Measurements from ENCODE around the gene CA10. TPM values are rescaled to one million over a fixed set of nuclear protein-coding genes. Genes with fewer than 3 reads are reported as not detected.

Gene CA10
- total RNA-seq, 1 donor from 2014 or later = 10.4 TPM

- Histone ChIP-seq H3K4me3 (ENCODE audit: low read length in 3 of 3) (no peak overlapping the region), H3K27ac (ENCODE audit: low read depth, low read length) (no peak overlapping the region), H3K9me3 (ENCODE audit: control insufficient read depth in 3 of 3, low read length in 3 of 3) (peaks cover 0 to 3% (median 0%) of the 10 kb centered on the region in 3 donors), H3K9ac (ENCODE audit: low read depth in 1 of 3, low read length in 3 of 3) (no peak overlapping the region), H3K36me3 (ENCODE audit: control insufficient read depth in 3 of 3, insufficient read depth in 3 of 3, low read length in 3 of 3) (no peaks in the 10 kb centered on the region), H3K27me3 (ENCODE audit: control insufficient read depth in 3 of 3, insufficient read depth in 3 of 3, low read length in 3 of 3) (no peaks in the 10 kb centered on the region), H3K4me1 (ENCODE audit: control insufficient read depth in 3 of 3, insufficient read depth in 3 of 3, low read length in 3 of 3) (no peaks in the 10 kb centered on the region)
Observed at GRCh38 chr17:51778842-51779241, 379.7 kb downstream of the CA10 start.

- Histone ChIP-seq H3K9me3 (ENCODE audit: control insufficient read depth in 3 of 3, low read length in 3 of 3) (no peaks in the 10 kb centered on the region), H3K9ac (ENCODE audit: low read depth in 1 of 3, low read length in 3 of 3) (no peak overlapping the region), H3K27ac (ENCODE audit: low read depth, low read length) (no peak overlapping the region), H3K36me3 (ENCODE audit: control insufficient read depth in 3 of 3, insufficient read depth in 3 of 3, low read length in 3 of 3) (no peaks in the 10 kb centered on the region), H3K4me3 (ENCODE audit: low read length in 3 of 3) (no peak overlapping the region), H3K4me1 (ENCODE audit: control insufficient read depth in 3 of 3, insufficient read depth in 3 of 3, low read length in 3 of 3) (no peaks in the 10 kb centered on the region), H3K27me3 (ENCODE audit: control insufficient read depth in 3 of 3, insufficient read depth in 3 of 3, low read length in 3 of 3) (peaks cover 2 to 7% (median 3%) of the 10 kb centered on the region in 3 donors)
Observed at GRCh38 chr17:51770027-51770759, 388.3 kb downstream of the CA10 start.

- Histone ChIP-seq H3K4me1 (ENCODE audit: control insufficient read depth in 3 of 3, insufficient read depth in 3 of 3, low read length in 3 of 3) (no peaks in the 10 kb centered on the region), H3K36me3 (ENCODE audit: control insufficient read depth in 3 of 3, insufficient read depth in 3 of 3, low read length in 3 of 3) (no peaks in the 10 kb centered on the region)
Observed at GRCh38 chr17:51769231-51769630, 389.3 kb downstream of the CA10 start.

GRCh38 chr17:51768706-51769105 lies 389.8 kb downstream of the CA10 start:
- no peak overlapping the region for H3K9ac ChIP-seq (ENCODE audit: low read depth in 1 of 3, low read length in 3 of 3)
- no peak overlapping the region for H3K27ac ChIP-seq (ENCODE audit: low read depth, low read length)
- H3K27me3 ChIP-seq (ENCODE audit: control insufficient read depth in 3 of 3, insufficient read depth in 3 of 3, low read length in 3 of 3) = peaks cover 2 to 7% (median 3%) of the 10 kb centered on the region in 3 donors
- H3K9me3 ChIP-seq (ENCODE audit: control insufficient read depth in 3 of 3, low read length in 3 of 3) = no peaks in the 10 kb centered on the region
- no peaks in the 10 kb centered on the region for H3K4me1 ChIP-seq (ENCODE audit: control insufficient read depth in 3 of 3, insufficient read depth in 3 of 3, low read length in 3 of 3)
- no peak overlapping the region for H3K4me3 ChIP-seq (ENCODE audit: low read length in 3 of 3)
- no peaks in the 10 kb centered on the region for H3K36me3 ChIP-seq (ENCODE audit: control insufficient read depth in 3 of 3, insufficient read depth in 3 of 3, low read length in 3 of 3)

More at GRCh38 chr17:51769231-51769630, 389.3 kb downstream of the CA10 start:
- Histone ChIP-seq H3K4me3 (ENCODE audit: low read length in 3 of 3) (no peak overlapping the region), H3K27ac (ENCODE audit: low read depth, low read length) (no peak overlapping the region), H3K9me3 (ENCODE audit: control insufficient read depth in 3 of 3, low read length in 3 of 3) (no peaks in the 10 kb centered on the region), H3K27me3 (ENCODE audit: control insufficient read depth in 3 of 3, insufficient read depth in 3 of 3, low read length in 3 of 3) (peaks cover 2 to 7% (median 3%) of the 10 kb centered on the region in 3 donors), H3K9ac (ENCODE audit: low read depth in 1 of 3, low read length in 3 of 3) (no peak overlapping the region)

- peaks cover 2 to 7% (median 3%) of the 10 kb centered on the region in 3 donors for H3K27me3 ChIP-seq (ENCODE audit: control insufficient read depth in 3 of 3, insufficient read depth in 3 of 3, low read length in 3 of 3)
- H3K4me1 ChIP-seq (ENCODE audit: control insufficient read depth in 3 of 3, insufficient read depth in 3 of 3, low read length in 3 of 3) = no peaks in the 10 kb centered on the region
- no peaks in the 10 kb centered on the region for H3K9me3 ChIP-seq (ENCODE audit: control insufficient read depth in 3 of 3, low read length in 3 of 3)
Observed at GRCh38 chr17:51767287-51767686, 391.2 kb downstream of the CA10 start.

GRCh38 chr17:51765282-51766135 lies 393.0 kb downstream of the CA10 start:
- H3K36me3 ChIP-seq (ENCODE audit: control insufficient read depth in 3 of 3, insufficient read depth in 3 of 3, low read length in 3 of 3) = no peaks in the 10 kb centered on the region
- H3K9ac ChIP-seq (ENCODE audit: low read depth in 1 of 3, low read length in 3 of 3) = no peak overlapping the region
- peaks cover 0 to 7% (median 3%) of the 10 kb centered on the region in 3 donors for H3K27me3 ChIP-seq (ENCODE audit: control insufficient read depth in 3 of 3, insufficient read depth in 3 of 3, low read length in 3 of 3)
- no peak overlapping the region for H3K4me3 ChIP-seq (ENCODE audit: low read length in 3 of 3)
- no peak overlapping the region for H3K27ac ChIP-seq (ENCODE audit: low read depth, low read length)
- H3K4me1 ChIP-seq (ENCODE audit: control insufficient read depth in 3 of 3, insufficient read depth in 3 of 3, low read length in 3 of 3) = no peaks in the 10 kb centered on the region
- H3K9me3 ChIP-seq (ENCODE audit: control insufficient read depth in 3 of 3, low read length in 3 of 3) = no peaks in the 10 kb centered on the region

More at GRCh38 chr17:51767287-51767686, 391.2 kb downstream of the CA10 start:
- Histone ChIP-seq H3K9ac (ENCODE audit: low read depth in 1 of 3, low read length in 3 of 3) (no peak overlapping the region), H3K27ac (ENCODE audit: low read depth, low read length) (no peak overlapping the region), H3K36me3 (ENCODE audit: control insufficient read depth in 3 of 3, insufficient read depth in 3 of 3, low read length in 3 of 3) (no peaks in the 10 kb centered on the region), H3K4me3 (ENCODE audit: low read length in 3 of 3) (no peak overlapping the region)

- Histone ChIP-seq H3K4me3 (ENCODE audit: low read length in 3 of 3) (no peak overlapping the region), H3K9ac (ENCODE audit: low read depth in 1 of 3, low read length in 3 of 3) (no peak overlapping the region), H3K4me1 (ENCODE audit: control insufficient read depth in 3 of 3, insufficient read depth in 3 of 3, low read length in 3 of 3) (no peaks in the 10 kb centered on the region), H3K27ac (ENCODE audit: low read depth, low read length) (no peak overlapping the region), H3K27me3 (ENCODE audit: control insufficient read depth in 3 of 3, insufficient read depth in 3 of 3, low read length in 3 of 3) (peaks cover 0 to 7% (median 3%) of the 10 kb centered on the region in 3 donors), H3K9me3 (ENCODE audit: control insufficient read depth in 3 of 3, low read length in 3 of 3) (no peaks in the 10 kb centered on the region), H3K36me3 (ENCODE audit: control insufficient read depth in 3 of 3, insufficient read depth in 3 of 3, low read length in 3 of 3) (no peaks in the 10 kb centered on the region)
Observed at GRCh38 chr17:51764387-51764971, 394.0 kb downstream of the CA10 start.

GRCh38 chr17:51763058-51763457 lies 395.5 kb downstream of the CA10 start:
- Histone ChIP-seq H3K9me3 (ENCODE audit: control insufficient read depth in 3 of 3, low read length in 3 of 3) (no peaks in the 10 kb centered on the region), H3K9ac (ENCODE audit: low read depth in 1 of 3, low read length in 3 of 3) (no peak overlapping the region), H3K4me3 (ENCODE audit: low read length in 3 of 3) (no peak overlapping the region), H3K27me3 (ENCODE audit: control insufficient read depth in 3 of 3, insufficient read depth in 3 of 3, low read length in 3 of 3) (peaks cover 0 to 7% (median 3%) of the 10 kb centered on the region in 3 donors), H3K36me3 (ENCODE audit: control insufficient read depth in 3 of 3, insufficient read depth in 3 of 3, low read length in 3 of 3) (no peaks in the 10 kb centered on the region), H3K4me1 (ENCODE audit: control insufficient read depth in 3 of 3, insufficient read depth in 3 of 3, low read length in 3 of 3) (no peaks in the 10 kb centered on the region), H3K27ac (ENCODE audit: low read depth, low read length) (no peak overlapping the region)

GRCh38 chr17:51761105-51761504 lies 397.4 kb downstream of the CA10 start:
- H3K27ac ChIP-seq (ENCODE audit: low read depth, low read length) = no peak overlapping the region
- H3K27me3 ChIP-seq (ENCODE audit: control insufficient read depth in 3 of 3, insufficient read depth in 3 of 3, low read length in 3 of 3) = peaks cover 0 to 4% (median under 1%) of the 10 kb centered on the region in 3 donors
- no peaks in the 10 kb centered on the region for H3K4me1 ChIP-seq (ENCODE audit: control insufficient read depth in 3 of 3, insufficient read depth in 3 of 3, low read length in 3 of 3)
- no peak overlapping the region for H3K9ac ChIP-seq (ENCODE audit: low read depth in 1 of 3, low read length in 3 of 3)
- no peaks in the 10 kb centered on the region for H3K36me3 ChIP-seq (ENCODE audit: control insufficient read depth in 3 of 3, insufficient read depth in 3 of 3, low read length in 3 of 3)
- no peaks in the 10 kb centered on the region for H3K9me3 ChIP-seq (ENCODE audit: control insufficient read depth in 3 of 3, low read length in 3 of 3)
- no peak overlapping the region for H3K4me3 ChIP-seq (ENCODE audit: low read length in 3 of 3)
